ENCODE results near the gene RBM33.
A peak's percentile ranks its signal among the peaks of the same experiment; 100 is the strongest.

RBM33 gene

GRCh38 chr7:155804897-155805825 lies 160.7 kb downstream of the RBM33 start:
- DNase-seq (ENCODE audit: extremely low read depth in 1 of 2, low read depth in 1 of 2): peak in 1 of 2 donors; percentile 42

GRCh38 chr7:155805826-155806095 lies 161.3 kb downstream of the RBM33 start:
- DNase-seq (ENCODE audit: extremely low read depth in 1 of 2, low read depth in 1 of 2): no peak

- DNase-seq (ENCODE audit: extremely low read depth in 1 of 2, low read depth in 1 of 2): no peak
These were observed 161.8 kb downstream of the RBM33 start for GRCh38 chr7:155806096-155806871.

- no peak for DNase-seq (ENCODE audit: extremely low read depth in 1 of 2, low read depth in 1 of 2)
These were observed 162.7 kb downstream of the RBM33 start for GRCh38 chr7:155807065-155807671.

- DNase-seq (ENCODE audit: extremely low read depth in 1 of 2, low read depth in 1 of 2): no peak
These were observed 163.5 kb downstream of the RBM33 start for GRCh38 chr7:155807789-155808548.

- DNase-seq (ENCODE audit: extremely low read depth in 1 of 2, low read depth in 1 of 2): no peak
These were observed 164.3 kb downstream of the RBM33 start for GRCh38 chr7:155808549-155809331.

GRCh38 chr7:155809332-155809946 lies 165.0 kb downstream of the RBM33 start:
- no peak for DNase-seq (ENCODE audit: extremely low read depth in 1 of 2, low read depth in 1 of 2)

GRCh38 chr7:155809947-155810769 lies 165.7 kb downstream of the RBM33 start:
- DNase-seq (ENCODE audit: extremely low read depth in 1 of 2, low read depth in 1 of 2): no peak

- no peak for DNase-seq (ENCODE audit: extremely low read depth in 1 of 2, low read depth in 1 of 2)
These were observed 166.5 kb downstream of the RBM33 start for GRCh38 chr7:155810770-155811559.

- no peak for DNase-seq (ENCODE audit: extremely low read depth in 1 of 2, low read depth in 1 of 2)
These were observed 167.1 kb downstream of the RBM33 start for GRCh38 chr7:155811560-155811894.

- no peak for DNase-seq (ENCODE audit: extremely low read depth in 1 of 2, low read depth in 1 of 2)
These were observed 167.7 kb downstream of the RBM33 start, which contains the start of gene SHH for GRCh38 chr7:155811895-155812761. SHH (minus strand) TSS chr7:155812463; CDS start chr7:155812122, 341 bp downstream.

GRCh38 chr7:155813125-155813524 lies 168.7 kb downstream of the RBM33 start:
- DNase-seq (ENCODE audit: extremely low read depth in 1 of 2, low read depth in 1 of 2): no peak

GRCh38 chr7:155813546-155814315 lies 169.3 kb downstream of the RBM33 start:
- no peak for DNase-seq (ENCODE audit: extremely low read depth in 1 of 2, low read depth in 1 of 2)

- DNase-seq (ENCODE audit: extremely low read depth in 1 of 2, low read depth in 1 of 2): no peak
These were observed 170.1 kb downstream of the RBM33 start for GRCh38 chr7:155814316-155815276.
